HCT116 (cell line): Measurements from ENCODE around the gene DOCK7. TPM values are rescaled to one million over a fixed set of nuclear protein-coding genes. Genes with fewer than 3 reads are reported as not detected.

Experiments
- ATAC-seq: fragments of 200-7000 bp; cut with Tn5 transposase; 2 replicates; pipeline ENCODE4 v1.9.1; 2020; ENCODE audit warnings: mild to moderate bottlenecking, moderate library complexity
- BruUV-seq: library from RNA; stranded (reverse); fragments of 400-500 nt; replicated peaks from 2 replicates; lab custom pipeline; 2021; lab: Mats Ljungman, UMichigan
- CTCF ChIA-PET: fragments of 300-600 bp; sonication (Branson Sonifier 250); formaldehyde crosslinking; loops from one replicate; lab custom pipeline; 2021; ENCODE audit warnings: antibody characterized with exemption; lab: Charles Lee
- POLR2A ChIA-PET: fragments of 300-600, 350-600 bp; sonication (Branson Sonifier 250); formaldehyde crosslinking; loops from one replicate; lab custom pipeline; 2021; ENCODE audit warnings: antibody characterized with exemption; lab: Charles Lee
- RAD21 ChIA-PET, 2 experiments: fragments of 300-600 bp; sonication (Branson Sonifier 250); formaldehyde crosslinking; loops; one replicate each; lab custom pipeline; 2023; ENCODE audit warnings: low total read pairs in 2 of 2; ENCODE audit not compliant: uncharacterized antibody in 2 of 2, unreplicated experiment in 2 of 2, low non-redundant PET in 1 of 2; lab: Charles Lee
- DNase-seq: peaks from one replicate; pipeline ENCODE4 v3.0.0-alpha.2; 2010; ENCODE audit warnings: low read depth, low spot score
- H2AFZ ChIP-seq: fragments of 200-600 bp; shearing (Covaris generic), sonication (generic); 2 replicates; pipeline ENCODE4 v1.6.1; 2017; ENCODE audit warnings: low read depth, mixed run types, mixed read lengths, antibody characterized with exemption, low read length; ENCODE audit not compliant: poor library complexity, severe bottlenecking
- H3K27ac ChIP-seq: 2 replicates; pipeline ENCODE4 v1.5.1; 2012; ENCODE audit warnings: low read depth, low read length
- H3K27me3 ChIP-seq: fragments of 200-600 bp; sonication (generic); 2 replicates; pipeline ENCODE4 v1.6.1; 2016; ENCODE audit warnings: mixed run types, low read length, mixed read lengths; ENCODE audit not compliant: insufficient read depth
- H3K36me3 ChIP-seq, 2 experiments: fragments of 200-500 bp in 1 of 2; fragments of 200-600 bp in 1 of 2; sonication (Bioruptor generic) in 1 of 2; sonication (generic) in 1 of 2; 2 replicates each; pipeline versions ENCODE4 v1.5.1 to v1.6.1; 2014 to 2016; ENCODE audit warnings: low read length in 2 of 2, inconsistent platforms in 1 of 2, mixed read lengths in 1 of 2, mixed run types in 1 of 2; ENCODE audit not compliant: insufficient read depth in 2 of 2, control insufficient read depth in 1 of 2
- H3K4me1 ChIP-seq, 2 experiments: fragments of 200-600 bp in 1 of 2; sonication (generic) in 1 of 2; 2 replicates each; pipeline versions ENCODE4 v1.5.1 to v1.6.1; 2012 to 2017; ENCODE audit warnings: low read length in 2 of 2, inconsistent platforms in 1 of 2, mild to moderate bottlenecking in 1 of 2, mixed read lengths in 1 of 2, mixed run types in 1 of 2, moderate library complexity in 1 of 2; ENCODE audit not compliant: insufficient read depth in 2 of 2, control insufficient read depth in 1 of 2
- H3K4me2 ChIP-seq: fragments of 200-600 bp; sonication (generic); 2 replicates; pipeline ENCODE4 v1.6.1; 2017; ENCODE audit warnings: mixed run types, low read length, mixed read lengths
- H3K4me3 ChIP-seq, 2 experiments: fragments of 200-600 bp in 1 of 2; sonication (generic) in 1 of 2; replicated peaks in 1 of 2; 2 replicates each; pipeline ENCODE4 v1.5.1; 2011 to 2016; ENCODE audit warnings: low read length in 2 of 2, control low read depth in 1 of 2, low read depth in 1 of 2, mild to moderate bottlenecking in 1 of 2, mixed read lengths in 1 of 2, mixed run types in 1 of 2
- H3K79me2 ChIP-seq: fragments of 200-600 bp; sonication (generic); 2 replicates; pipeline ENCODE4 v1.6.1; 2017; ENCODE audit warnings: mild to moderate bottlenecking, mixed run types, low read length, moderate library complexity, mixed read lengths; ENCODE audit not compliant: insufficient read depth
- H3K9ac ChIP-seq: fragments of 200-600 bp; sonication (generic); 2 replicates; pipeline ENCODE4 v1.6.1; 2016; ENCODE audit warnings: low read length, mixed read lengths
- H3K9me2 ChIP-seq: fragments of 200-600 bp; sonication (generic), shearing (Covaris generic); 2 replicates; pipeline ENCODE4 v1.6.1; 2017; ENCODE audit warnings: mixed run types, mild to moderate bottlenecking, moderate library complexity; ENCODE audit not compliant: insufficient read depth
- H3K9me3 ChIP-seq, 2 experiments: fragments of 200-500 bp in 1 of 2; fragments of 200-600 bp in 1 of 2; sonication (Bioruptor generic) in 1 of 2; sonication (generic) in 1 of 2; 2 replicates each; pipeline ENCODE4 v1.6.1; 2014 to 2017; ENCODE audit warnings: low read length in 2 of 2, mixed read lengths in 2 of 2, inconsistent platforms in 1 of 2, low read depth in 1 of 2, mild to moderate bottlenecking in 1 of 2, mixed run types in 1 of 2, moderate library complexity in 1 of 2; ENCODE audit not compliant: control insufficient read depth in 1 of 2, insufficient read depth in 1 of 2
- H4K20me1 ChIP-seq: fragments of 200-600 bp; sonication (generic), shearing (Covaris generic); 2 replicates; pipeline ENCODE4 v1.6.1; 2017; ENCODE audit warnings: mixed run types, mild to moderate bottlenecking, moderate library complexity; ENCODE audit not compliant: insufficient read depth
- CBX3 ChIP-seq: IDR thresholded peaks from 2 replicates; pipeline ENCODE4 v1.6.1; 2012; ENCODE audit warnings: low read depth
- EGR1 ChIP-seq: IDR thresholded peaks from 2 replicates; pipeline ENCODE4 v1.6.1; 2012; ENCODE audit warnings: low read depth
- EZH2 ChIP-seq: fragments of 200-600 bp; sonication (generic); IDR thresholded peaks from 2 replicates; pipeline ENCODE4 v1.6.1; 2017; ENCODE audit warnings: antibody characterized with exemption, mixed run types
- REST ChIP-seq: IDR thresholded peaks from 2 replicates; pipeline ENCODE4 v1.6.1; 2012; ENCODE audit warnings: low read depth
- SP1 ChIP-seq: IDR thresholded peaks from 2 replicates; pipeline ENCODE4 v1.6.1; 2012; ENCODE audit warnings: low read depth
- intact Hi-C: fragments of 100-400 bp; cut with micrococcal nuclease; formaldehyde crosslinking; loops from 2 replicates; pipeline ENCODE4 v1.10.0; 2022
- total RNA-seq: library from RNA; stranded (reverse); gene quantifications from one replicate; pipeline ENCODE4 v1.2.1, GENCODE V29; 2021; ENCODE audit not compliant: unreplicated experiment

DOCK7 gene
- total RNA-seq, 1 experiment from 2014 or later = 49.0 TPM

GRCh38 chr1:62423580-62424242 lies 264.5 kb downstream of the DOCK7 start (continued):
- TF ChIP-seq REST = no peak
- TF ChIP-seq, all 23 proteins: peak for 2

GRCh38 chr1:62420214-62420613 lies 268.0 kb downstream of the DOCK7 start:
- Histone ChIP-seq H3K9me3 (no peaks in the 10 kb centered on the region), H3K4me1 (peaks cover 0 to 11% of the 10 kb centered on the region in 2 experiments; a peak in 3 of 4 replicates), H3K4me3 (no peak overlapping the region), H3K79me2 (no peaks in the 10 kb centered on the region), H3K9me2 (no peaks in the 10 kb centered on the region), H3K27ac (no peak overlapping the region), H3K4me2 (no peak overlapping the region), H4K20me1 (no peaks in the 10 kb centered on the region), H3K36me3 (no peaks in the 10 kb centered on the region), H3K27me3 (no peaks in the 10 kb centered on the region), H2AFZ (no peak overlapping the region), H3K9ac (no peak overlapping the region)
- intact Hi-C loops = no loop called here
- ChIA-PET CTCF (no interaction called here), RAD21 (no interaction called here), POLR2A (no interaction called here)
- TF ChIP-seq SP1 (no peak), CBX3 (no peak), EZH2 (no peak), EGR1 (no peak)
- ATAC-seq (no peak), DNase-seq (no peak)
- BruUV-seq = no TSS peak
